ENCODE measurements around the gene DTX2. TPM values are rescaled to one million over a fixed set of nuclear protein-coding genes. Genes with fewer than 3 reads are reported as not detected.
"Not testable (repeated sequence)": the region's sequence is repeated elsewhere in the genome, so short reads cannot be mapped to it uniquely, and the experiment has no call there.

Gene DTX2
- polyA plus RNA-seq, 1 donor from 2014 or later = 2.4 TPM

DNA sequence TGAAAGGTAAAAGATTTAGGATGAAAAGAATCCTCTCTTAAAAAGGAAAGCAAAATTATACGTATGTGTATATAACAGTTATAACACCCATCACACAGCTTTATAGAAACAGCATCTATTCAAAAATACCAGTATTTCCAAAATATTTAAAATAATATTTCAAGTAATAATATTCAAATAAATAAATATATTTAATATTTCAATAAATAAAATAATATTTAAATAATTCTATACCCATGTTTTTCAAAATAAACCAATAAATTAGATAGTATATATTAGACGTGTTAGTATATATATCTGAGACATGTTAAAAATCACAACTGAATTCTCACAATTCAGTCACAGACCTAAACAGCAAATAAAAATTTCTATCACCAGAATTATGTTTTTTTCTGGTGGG is 70.1 kb downstream of the DTX2 start:
- H3K36me3 ChIP-seq (ENCODE audit: insufficient read depth, low read length); H2AFZ ChIP-seq (ENCODE audit: low read depth, low read length); H3K4me3 ChIP-seq (ENCODE audit: low read length); H3K9ac ChIP-seq (ENCODE audit: low read length); H3K27me3 ChIP-seq (ENCODE audit: insufficient read depth, low read depth, low read length); H3K27ac ChIP-seq (ENCODE audit: low read length); H3F3A ChIP-seq (ENCODE audit: insufficient read depth, low read length, poor library complexity, severe bottlenecking); H3K79me2 ChIP-seq (replicated peaks; ENCODE audit: insufficient read depth, low read length); H3K9me2 ChIP-seq (ENCODE audit: insufficient read depth, low read length); H4K20me1 ChIP-seq (ENCODE audit: insufficient read depth); H3K9me3 ChIP-seq (ENCODE audit: low read length); H3K4me2 ChIP-seq (ENCODE audit: low read length): not testable (repeated sequence)

DNA sequence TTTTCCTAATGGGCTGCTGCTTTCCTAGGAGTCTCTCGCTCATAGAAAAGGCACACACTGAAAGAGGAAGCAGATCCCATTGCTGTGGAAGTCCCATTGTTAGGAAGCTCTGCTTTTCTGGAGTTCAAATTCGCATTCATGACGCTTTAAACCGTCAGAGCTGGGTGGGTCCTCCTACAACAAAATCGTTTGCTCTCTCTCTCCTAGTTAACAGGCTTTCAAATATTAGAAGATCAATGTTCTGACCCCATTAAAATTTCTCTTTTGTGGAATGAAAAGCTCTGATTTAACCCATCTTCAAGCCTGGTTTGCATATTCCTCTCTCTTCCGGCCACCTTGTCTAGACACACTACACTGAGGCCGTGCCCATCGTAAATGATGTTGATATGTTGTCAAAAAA is 81.7 kb downstream of the DTX2 start, which contains the start of gene SPDYE16:
Gene SPDYE16, minus strand, starts transcription at position 101 of the 400 bp plus-strand sequence. CDS start 1,838 bp downstream, outside the sequence.
- H3K9me3 ChIP-seq (ENCODE audit: low read length) = not testable (repeated sequence)

DNA sequence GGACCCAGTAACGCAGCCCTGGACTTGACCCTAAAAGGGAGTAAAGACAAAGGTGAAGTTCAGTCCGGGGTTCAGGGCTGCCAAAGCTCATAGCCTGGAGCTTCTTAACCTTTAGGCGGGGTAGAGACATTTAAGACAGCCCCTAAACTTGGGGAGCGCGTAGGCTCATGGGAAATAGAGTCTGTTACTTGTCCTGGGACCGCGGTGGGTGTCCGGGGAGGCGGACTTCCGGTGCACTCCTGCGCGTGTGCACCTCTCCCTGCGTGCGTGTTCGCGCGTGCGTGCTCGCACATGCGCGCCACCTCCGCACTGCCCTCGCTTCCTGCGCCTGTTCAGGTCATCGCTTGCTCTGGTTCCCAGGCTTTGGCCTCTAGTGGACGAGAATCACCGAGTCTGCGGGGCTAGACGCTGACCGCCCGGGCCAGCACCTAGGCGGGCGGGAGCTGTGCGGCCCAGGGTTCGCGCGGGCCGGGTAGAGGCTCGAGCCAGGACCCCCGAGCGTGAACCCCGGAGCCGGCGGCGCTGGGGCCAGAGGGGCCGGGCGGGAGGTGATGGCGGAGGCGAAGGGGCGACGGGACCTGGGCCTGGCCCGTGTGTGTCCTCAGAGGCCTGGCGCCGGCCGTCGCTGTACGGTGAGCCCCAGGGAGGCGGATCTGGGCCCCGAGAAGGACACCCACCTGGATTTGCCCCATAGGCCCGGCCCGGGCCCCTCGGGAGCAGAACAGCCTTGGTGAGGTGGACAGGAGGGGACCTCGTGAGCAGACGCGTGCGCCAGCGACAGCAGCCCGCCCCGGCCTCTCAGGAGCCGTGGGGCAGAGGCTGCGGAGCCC is 87.7 kb downstream of the DTX2 start:
- H3K9me3 ChIP-seq (ENCODE audit: low read length); H3K36me3 ChIP-seq (ENCODE audit: insufficient read depth, low read length); H3F3A ChIP-seq (ENCODE audit: insufficient read depth, low read length, poor library complexity, severe bottlenecking); H2AFZ ChIP-seq (ENCODE audit: low read depth, low read length); H3K27me3 ChIP-seq (ENCODE audit: insufficient read depth, low read depth, low read length); H3K4me2 ChIP-seq (ENCODE audit: low read length); H3K79me2 ChIP-seq (replicated peaks; ENCODE audit: insufficient read depth, low read length); H3K9me2 ChIP-seq (ENCODE audit: insufficient read depth, low read length); H4K20me1 ChIP-seq (ENCODE audit: insufficient read depth): not testable (repeated sequence)
- H3K27ac ChIP-seq (ENCODE audit: low read length) = peak overlapping the region; percentile 66
- H3K9ac ChIP-seq (ENCODE audit: low read length) = peak overlapping the region; percentile 78
- peak overlapping the region; percentile 72 for H3K4me3 ChIP-seq (ENCODE audit: low read length)
- TF ChIP-seq MXI1 (conservative IDR thresholded peaks at IDR 0.05; ENCODE audit: poor library complexity, severe bottlenecking) = peak; percentile 90
- TF ChIP-seq SMC3 (conservative IDR thresholded peaks at IDR 0.05; ENCODE audit: poor library complexity) = peak; percentile 40
- peak; percentile 13 for TF ChIP-seq EP300 (conservative IDR thresholded peaks at IDR 0.05; ENCODE audit: poor library complexity, severe bottlenecking)
- TF ChIP-seq, protein P1, sequence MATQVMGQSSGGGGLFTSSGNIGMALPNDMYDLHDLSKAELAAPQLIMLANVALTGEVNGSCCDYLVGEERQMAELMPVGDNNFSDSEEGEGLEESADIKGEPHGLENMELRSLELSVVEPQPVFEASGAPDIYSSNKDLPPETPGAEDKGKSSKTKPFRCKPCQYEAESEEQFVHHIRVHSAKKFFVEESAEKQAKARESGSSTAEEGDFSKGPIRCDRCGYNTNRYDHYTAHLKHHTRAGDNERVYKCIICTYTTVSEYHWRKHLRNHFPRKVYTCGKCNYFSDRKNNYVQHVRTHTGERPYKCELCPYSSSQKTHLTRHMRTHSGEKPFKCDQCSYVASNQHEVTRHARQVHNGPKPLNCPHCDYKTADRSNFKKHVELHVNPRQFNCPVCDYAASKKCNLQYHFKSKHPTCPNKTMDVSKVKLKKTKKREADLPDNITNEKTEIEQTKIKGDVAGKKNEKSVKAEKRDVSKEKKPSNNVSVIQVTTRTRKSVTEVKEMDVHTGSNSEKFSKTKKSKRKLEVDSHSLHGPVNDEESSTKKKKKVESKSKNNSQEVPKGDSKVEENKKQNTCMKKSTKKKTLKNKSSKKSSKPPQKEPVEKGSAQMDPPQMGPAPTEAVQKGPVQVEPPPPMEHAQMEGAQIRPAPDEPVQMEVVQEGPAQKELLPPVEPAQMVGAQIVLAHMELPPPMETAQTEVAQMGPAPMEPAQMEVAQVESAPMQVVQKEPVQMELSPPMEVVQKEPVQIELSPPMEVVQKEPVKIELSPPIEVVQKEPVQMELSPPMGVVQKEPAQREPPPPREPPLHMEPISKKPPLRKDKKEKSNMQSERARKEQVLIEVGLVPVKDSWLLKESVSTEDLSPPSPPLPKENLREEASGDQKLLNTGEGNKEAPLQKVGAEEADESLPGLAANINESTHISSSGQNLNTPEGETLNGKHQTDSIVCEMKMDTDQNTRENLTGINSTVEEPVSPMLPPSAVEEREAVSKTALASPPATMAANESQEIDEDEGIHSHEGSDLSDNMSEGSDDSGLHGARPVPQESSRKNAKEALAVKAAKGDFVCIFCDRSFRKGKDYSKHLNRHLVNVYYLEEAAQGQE (IDR thresholded peaks at IDR 0.05; ENCODE audit: borderline replicate concordance) = peak; percentile 53
- peak; percentile 86 for TF ChIP-seq POLR2AphosphoS5 (IDR thresholded peaks at IDR 0.05)

More for the DNA sequence above, 81.7 kb downstream of the DTX2 start, which contains the start of gene SPDYE16:
- not testable (repeated sequence) for H3K9me2 ChIP-seq (ENCODE audit: insufficient read depth, low read length); H3K79me2 ChIP-seq (replicated peaks; ENCODE audit: insufficient read depth, low read length); H2AFZ ChIP-seq (ENCODE audit: low read depth, low read length); H3K27me3 ChIP-seq (ENCODE audit: insufficient read depth, low read depth, low read length); H3K9ac ChIP-seq (ENCODE audit: low read length); H3K4me2 ChIP-seq (ENCODE audit: low read length); H3F3A ChIP-seq (ENCODE audit: insufficient read depth, low read length, poor library complexity, severe bottlenecking); H3K36me3 ChIP-seq (ENCODE audit: insufficient read depth, low read length); H4K20me1 ChIP-seq (ENCODE audit: insufficient read depth); H3K4me3 ChIP-seq (ENCODE audit: low read length); H3K27ac ChIP-seq (ENCODE audit: low read length)

DNA sequence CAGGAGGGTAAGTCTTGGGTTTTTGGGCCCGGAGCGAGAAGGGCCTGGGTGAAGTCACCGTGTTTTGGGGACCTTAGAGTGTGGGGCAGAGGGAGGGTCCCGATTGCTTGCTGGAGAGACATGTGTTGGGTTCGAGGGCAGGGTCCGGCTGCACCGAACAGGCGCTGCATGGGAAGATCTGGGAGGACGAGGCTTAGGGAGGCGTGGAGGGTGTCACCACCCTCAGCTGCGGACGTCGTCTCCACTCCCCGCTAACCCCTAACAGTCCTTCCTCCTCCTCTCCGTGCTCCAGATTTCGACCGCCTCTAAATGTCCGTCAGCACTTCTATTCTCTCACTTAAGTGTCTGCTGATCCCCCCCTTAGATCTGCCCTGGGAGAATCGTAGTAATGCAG is 88.3 kb downstream of the DTX2 start:
- not testable (repeated sequence) for H3K27ac ChIP-seq (ENCODE audit: low read length); H2AFZ ChIP-seq (ENCODE audit: low read depth, low read length); H4K20me1 ChIP-seq (ENCODE audit: insufficient read depth); H3K4me2 ChIP-seq (ENCODE audit: low read length); H3K79me2 ChIP-seq (replicated peaks; ENCODE audit: insufficient read depth, low read length); H3F3A ChIP-seq (ENCODE audit: insufficient read depth, low read length, poor library complexity, severe bottlenecking); H3K9me3 ChIP-seq (ENCODE audit: low read length); H3K36me3 ChIP-seq (ENCODE audit: insufficient read depth, low read length); H3K9me2 ChIP-seq (ENCODE audit: insufficient read depth, low read length); H3K27me3 ChIP-seq (ENCODE audit: insufficient read depth, low read depth, low read length)
- H3K4me3 ChIP-seq (ENCODE audit: low read length) = peak overlapping the region; percentile 72
- peak overlapping the region; percentile 78 for H3K9ac ChIP-seq (ENCODE audit: low read length)

DNA sequence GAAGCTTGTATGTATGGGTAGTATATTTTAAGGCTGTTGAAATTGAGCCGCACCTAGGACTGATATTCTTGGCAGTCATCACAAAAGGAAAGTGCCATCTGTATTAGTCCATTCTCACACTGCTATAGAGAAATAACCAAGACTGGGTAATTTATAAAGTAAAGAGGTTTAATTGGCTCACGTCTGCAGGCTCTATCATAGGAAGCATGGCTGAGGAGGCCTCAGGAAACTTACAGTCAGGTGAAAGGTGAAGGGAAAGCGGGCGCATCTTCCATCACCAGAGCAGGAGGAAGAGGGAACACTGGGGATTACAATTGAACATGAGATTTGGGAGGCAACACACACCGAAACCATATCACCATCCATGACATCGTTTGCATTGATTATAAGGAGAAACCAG is 90.5 kb downstream of the DTX2 start:
- H3K9ac ChIP-seq (ENCODE audit: low read length); H3K27ac ChIP-seq (ENCODE audit: low read length); H3K79me2 ChIP-seq (replicated peaks; ENCODE audit: insufficient read depth, low read length): not testable (repeated sequence)

More for the DNA sequence above, 90.5 kb downstream of the DTX2 start:
- H3K9me3 ChIP-seq (ENCODE audit: low read length); H4K20me1 ChIP-seq (ENCODE audit: insufficient read depth); H3K4me3 ChIP-seq (ENCODE audit: low read length); H3K27me3 ChIP-seq (ENCODE audit: insufficient read depth, low read depth, low read length); H3K9me2 ChIP-seq (ENCODE audit: insufficient read depth, low read length); H3K4me2 ChIP-seq (ENCODE audit: low read length); H2AFZ ChIP-seq (ENCODE audit: low read depth, low read length); H3K36me3 ChIP-seq (ENCODE audit: insufficient read depth, low read length); H3F3A ChIP-seq (ENCODE audit: insufficient read depth, low read length, poor library complexity, severe bottlenecking): not testable (repeated sequence)
